EL (cell line): ENCODE measurements around the gene FUT6.
A peak's percentile ranks its signal among the peaks of the same experiment; 100 is the strongest.

Experiments used
- DNase-seq: peaks from one replicate; pipeline ENCODE4 v3.0.0-alpha.2; 2016

The FUT6 gene

DNA sequence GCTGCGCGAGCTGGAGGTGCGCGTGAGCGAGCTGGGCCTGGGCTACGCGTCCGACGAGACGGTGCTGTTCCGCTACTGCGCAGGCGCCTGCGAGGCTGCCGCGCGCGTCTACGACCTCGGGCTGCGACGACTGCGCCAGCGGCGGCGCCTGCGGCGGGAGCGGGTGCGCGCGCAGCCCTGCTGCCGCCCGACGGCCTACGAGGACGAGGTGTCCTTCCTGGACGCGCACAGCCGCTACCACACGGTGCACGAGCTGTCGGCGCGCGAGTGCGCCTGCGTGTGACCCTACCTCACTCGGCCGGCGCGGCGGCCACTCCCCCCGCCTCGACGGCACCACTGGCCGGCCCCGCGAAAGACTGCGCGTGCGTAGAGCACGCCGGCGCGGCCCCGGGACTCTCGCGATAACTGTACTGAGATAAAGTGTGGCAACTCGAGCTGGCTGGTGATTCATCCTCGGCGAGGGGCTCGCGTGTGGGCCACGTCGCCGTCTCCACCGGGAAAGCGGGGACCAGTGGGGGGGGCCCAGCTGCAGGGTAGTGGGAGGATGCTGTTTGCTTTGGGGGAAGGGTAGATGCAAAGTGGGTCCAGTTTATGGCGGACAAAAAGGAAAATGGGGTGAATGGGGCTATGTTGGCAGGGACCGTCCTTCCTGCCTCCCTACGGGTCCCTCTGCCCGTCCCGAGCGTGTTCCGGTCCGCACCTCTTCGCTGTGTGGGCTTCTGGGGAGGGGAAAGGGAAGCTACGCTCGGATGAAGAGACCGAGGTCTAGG lies 11.4 kb downstream of the FUT6 start:
- DNase-seq = peak; percentile 93

DNA sequence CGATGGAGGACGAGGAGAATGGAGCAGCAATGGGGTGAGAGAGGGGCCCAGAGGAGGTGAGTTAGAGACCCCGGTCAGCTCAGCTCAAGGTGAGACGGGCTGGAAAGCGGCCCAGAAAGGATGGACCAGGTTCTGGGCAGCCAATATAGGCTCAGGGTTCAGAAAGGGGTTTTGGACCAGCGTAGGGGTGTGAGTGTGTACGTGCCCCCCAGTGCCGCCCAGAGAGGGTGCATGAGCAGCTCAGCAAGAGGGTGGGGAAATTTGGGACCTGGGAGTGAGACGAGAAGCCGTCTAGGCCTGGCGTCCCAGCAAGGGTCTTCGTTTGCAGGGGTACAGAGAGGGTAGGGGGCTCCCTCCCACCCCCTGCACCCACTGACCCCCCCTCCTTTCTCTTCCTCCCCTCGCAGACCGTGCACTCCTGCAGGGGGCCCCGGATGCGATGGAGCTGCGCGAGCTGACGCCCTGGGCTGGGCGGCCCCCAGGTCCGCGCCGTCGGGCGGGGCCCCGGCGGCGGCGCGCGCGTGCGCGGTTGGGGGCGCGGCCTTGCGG lies 12.1 kb downstream of the FUT6 start:
- DNase-seq = no peak

DNA sequence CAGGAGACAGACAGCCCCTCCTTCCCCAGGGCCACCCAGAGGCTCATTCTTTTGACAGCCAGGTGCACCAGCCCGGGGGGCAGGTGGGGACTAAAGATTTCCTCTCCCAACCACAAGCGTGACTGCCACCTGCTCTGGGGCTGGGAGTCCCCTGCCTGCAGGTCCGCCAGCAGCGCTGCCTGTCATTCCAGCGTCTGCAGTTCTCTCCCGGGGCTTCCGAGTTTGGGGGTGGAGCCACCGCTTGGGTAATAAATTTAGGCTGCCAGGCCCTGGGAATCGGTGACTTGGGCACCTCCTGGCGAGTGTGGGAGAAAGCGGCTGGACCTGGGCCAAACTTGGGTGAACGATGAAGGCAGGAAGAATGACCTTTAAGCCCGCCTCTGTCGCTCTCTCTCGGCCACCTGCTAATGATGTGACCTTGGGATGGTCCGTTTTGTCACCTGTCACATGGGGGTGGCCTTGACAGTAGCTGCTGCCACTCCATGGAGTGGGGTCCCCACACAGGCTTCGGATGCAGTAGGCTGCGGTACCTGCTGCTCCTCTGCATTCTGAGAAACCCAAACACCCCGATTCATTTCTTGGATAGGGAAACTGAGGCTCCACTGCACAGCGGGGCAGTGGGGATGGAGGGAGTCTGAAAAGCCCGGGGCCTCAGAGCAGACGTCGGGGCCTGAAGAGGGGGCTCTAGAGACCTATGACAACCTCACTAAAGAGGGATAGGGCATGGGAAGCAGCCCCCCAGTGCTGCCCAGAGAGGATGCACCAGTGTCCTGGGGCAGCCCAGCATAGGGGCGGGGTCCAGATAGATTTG lies 12.8 kb downstream of the FUT6 start:
- DNase-seq = peak; percentile 46

DNA sequence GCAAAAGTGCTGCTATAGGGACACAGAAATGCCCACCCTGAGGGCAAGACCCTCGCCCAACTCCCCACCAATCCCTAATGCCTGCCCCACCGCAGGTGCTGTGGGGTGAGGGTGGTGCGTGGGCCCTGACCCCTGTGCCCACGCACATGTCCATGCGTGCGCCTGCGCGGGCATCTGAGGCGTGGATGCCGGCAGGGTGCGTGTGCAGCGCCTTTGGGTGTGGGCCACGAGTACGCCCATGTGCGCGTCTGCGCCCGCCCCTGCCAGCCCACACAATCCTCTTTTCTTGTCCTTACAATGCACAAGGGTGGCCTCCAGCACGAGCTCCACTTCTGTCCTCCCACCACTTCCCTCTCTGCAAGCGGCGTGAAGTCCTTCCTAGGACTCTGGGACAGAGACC lies 14.3 kb downstream of the FUT6 start:
- DNase-seq = no peak

DNA sequence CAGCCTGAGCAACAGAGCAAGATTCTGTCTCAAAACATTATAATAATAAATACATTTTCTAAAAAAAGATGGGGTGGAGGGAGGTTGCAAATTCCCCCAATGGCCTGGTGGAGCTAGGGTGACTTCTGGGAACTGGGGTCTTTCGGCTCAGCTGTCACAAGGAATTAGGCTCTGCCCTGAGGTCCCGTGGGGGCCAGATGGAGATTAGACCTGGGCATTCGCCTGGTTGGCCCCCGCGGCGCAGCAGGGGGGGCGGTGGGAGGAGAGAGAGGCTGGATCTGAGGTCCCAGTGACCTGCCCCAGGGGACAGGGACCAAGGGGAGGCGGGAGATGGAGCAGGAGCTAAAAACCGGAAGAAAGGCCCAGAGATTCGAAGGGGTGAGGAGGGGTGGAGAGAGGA lies 14.8 kb downstream of the FUT6 start:
- no peak for DNase-seq

DNA sequence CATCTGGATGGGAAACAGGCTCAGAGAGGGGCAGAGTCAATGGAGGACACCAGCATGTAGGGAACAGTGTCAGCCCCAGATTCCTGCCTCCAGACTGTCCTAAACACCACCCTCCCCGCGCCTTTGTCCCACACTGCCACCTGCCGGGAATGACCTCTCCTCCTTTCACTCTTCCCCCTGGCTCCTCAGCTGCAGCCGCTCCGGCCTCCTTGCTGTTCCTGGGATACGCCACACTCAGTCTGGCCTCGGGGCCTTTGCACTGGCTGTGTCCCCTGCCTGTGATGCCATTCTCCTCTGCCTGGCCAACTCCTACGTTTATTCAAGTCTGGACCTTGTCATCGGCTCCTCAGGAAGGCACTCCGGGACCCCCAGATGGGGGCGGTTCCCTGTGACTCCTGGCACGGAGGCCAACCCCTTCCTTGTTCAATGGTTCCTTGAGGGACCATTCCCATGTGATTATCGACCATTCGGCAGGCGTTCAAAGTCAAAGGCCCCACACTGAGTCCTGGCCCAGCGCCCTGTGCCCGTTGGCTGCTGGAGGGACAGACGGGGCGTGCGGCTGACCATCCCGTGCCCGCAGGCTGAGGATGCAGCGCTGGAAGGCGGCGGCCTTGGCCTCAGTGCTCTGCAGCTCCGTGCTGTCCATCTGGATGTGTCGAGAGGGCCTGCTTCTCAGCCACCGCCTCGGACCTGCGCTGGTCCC lies 15.8 kb downstream of the FUT6 start:
- no peak for DNase-seq

DNA sequence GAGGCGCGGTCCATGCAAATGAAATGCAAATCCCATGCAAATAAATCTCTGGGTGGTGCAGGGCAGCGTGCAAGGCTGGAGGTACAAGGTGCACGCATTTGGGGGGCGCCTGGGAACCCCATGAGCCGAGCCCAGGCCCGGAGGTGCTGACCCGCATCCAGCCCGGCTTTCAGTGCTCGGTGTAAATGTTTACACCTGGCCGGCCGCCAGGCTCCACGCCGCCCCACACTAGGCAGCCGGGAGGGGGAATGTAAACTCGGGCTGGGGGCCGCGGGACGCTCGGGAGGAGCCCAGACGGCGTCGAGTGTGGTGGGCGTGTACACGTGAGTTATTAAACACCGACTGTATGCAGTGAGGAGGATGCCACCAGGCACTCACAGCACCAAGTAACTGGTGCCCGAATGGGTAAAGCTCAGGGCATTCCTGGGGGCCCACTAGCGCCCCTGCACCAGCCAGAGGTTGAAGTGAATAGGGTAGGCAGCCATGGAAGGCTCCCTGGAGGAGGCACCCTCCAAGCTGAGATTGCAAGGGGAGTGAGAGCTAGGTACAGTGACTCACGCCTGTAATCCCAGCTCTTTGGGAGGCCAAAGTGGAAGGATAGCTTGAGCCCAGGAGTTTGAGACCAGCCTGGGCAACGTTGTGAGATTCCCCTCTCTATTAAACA lies 17.2 kb downstream of the FUT6 start:
- DNase-seq = no peak

DNA sequence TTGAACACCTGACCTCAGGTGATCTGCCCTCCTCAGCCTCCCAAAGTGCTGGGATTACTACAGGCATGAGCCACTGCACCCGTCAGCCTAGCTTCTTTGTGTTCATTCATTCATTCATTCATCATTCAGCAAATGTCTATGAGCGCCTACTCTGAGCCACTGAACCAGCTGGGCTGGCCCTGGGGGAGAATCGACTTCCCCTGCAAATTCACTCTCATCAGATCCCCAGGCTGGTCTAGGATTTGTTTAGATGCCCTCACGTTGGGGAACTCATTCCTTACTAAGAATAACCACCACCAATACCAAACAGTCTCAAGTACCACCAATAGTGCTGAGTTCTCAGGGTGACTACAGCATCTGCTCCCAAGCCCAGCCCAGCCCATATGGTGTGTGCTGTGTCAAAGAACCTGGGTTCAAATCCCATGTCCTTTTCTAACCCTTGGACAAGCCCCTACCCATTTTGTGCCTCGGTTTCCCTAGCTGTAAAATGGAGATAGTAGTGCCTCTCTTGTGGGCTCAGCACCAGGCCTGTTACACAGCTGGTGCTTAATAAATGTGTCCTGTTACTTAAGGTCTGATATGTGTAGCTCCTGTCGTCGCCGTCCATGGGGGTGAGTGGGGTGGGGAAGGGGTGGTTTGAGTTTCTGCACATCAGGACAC lies 17.9 kb downstream of the FUT6 start:
- no peak for DNase-seq

DNA sequence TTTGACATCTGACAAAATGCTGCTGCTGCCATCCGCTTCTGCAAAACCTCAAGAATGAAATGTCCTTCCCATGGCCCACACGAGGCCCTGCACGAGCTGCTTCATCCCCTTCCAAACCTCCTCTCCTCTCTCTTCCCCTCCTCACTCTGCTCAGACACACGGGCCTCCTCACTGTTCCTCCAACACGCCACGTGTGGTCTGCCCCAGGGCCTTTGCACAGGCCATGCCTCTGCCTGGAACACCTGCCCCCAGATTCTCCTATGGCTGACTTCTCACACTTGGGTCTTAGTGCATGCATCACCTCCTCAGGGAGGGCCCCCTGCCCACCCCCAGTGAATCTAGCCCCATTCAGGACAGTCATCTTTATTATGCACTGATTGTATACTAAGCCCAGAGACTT lies 18.7 kb downstream of the FUT6 start:
- DNase-seq = no peak

DNA sequence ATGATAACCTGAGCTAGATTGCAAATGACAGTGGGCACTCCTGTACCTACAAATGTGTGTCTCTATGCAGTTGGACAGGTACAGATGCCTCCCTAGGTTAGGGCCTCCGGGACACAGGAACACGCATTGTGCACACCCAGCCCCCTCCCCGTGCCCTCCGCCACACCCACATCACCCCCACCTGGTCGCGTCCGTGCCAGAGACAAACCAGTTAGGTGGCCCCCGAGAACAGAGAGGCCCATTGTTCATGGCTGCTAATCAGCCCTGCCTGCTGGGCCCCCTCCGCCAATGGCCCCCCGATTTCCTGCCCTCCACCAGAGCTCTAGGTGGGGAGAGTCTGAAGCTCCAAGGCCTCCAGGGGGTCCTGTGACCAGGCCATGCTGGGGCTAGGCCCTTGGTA lies 20.9 kb downstream of the FUT6 start:
- no peak for DNase-seq

DNA sequence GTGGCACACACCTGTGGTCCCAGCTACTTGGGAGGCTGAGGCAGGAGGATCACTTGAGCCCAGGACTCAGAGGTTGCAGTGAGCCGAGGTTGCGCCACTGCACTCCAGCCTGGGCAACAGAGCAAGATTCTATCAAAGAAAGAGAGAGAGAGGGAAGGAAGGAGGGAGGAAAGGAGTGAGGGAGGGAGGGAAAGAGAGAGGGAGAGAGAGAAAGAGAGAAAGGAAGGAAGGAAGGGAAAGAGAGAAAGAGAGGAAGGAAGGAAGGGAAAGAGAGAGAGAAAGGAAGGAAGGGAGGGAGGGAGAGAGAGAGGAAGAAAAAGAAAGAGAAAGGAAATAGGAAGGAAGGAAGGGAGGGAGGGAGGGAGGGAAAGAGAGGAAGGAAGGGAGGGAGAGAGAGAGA lies 22.3 kb downstream of the FUT6 start:
- no peak for DNase-seq

DNA sequence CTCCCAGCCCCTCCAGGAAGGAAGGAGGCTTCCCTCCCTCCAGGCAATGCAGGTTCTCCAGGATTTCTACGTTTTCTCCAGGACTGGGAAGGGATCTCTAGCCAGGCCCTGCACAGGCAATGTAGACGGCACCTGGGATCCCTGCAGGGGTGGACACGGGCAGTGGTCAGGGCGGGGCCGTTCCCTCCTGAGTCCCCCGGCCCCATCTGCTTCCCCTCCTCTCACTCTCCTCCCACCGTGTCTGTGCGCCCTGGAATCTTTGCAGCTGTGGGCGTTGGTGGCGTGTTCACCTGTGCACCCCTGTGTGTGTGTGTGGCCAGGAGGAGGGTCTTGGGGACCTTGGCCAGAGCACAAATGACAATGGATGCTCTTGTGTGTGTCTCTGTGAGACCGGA lies 24.7 kb downstream of the FUT6 start:
- DNase-seq = no peak

DNA sequence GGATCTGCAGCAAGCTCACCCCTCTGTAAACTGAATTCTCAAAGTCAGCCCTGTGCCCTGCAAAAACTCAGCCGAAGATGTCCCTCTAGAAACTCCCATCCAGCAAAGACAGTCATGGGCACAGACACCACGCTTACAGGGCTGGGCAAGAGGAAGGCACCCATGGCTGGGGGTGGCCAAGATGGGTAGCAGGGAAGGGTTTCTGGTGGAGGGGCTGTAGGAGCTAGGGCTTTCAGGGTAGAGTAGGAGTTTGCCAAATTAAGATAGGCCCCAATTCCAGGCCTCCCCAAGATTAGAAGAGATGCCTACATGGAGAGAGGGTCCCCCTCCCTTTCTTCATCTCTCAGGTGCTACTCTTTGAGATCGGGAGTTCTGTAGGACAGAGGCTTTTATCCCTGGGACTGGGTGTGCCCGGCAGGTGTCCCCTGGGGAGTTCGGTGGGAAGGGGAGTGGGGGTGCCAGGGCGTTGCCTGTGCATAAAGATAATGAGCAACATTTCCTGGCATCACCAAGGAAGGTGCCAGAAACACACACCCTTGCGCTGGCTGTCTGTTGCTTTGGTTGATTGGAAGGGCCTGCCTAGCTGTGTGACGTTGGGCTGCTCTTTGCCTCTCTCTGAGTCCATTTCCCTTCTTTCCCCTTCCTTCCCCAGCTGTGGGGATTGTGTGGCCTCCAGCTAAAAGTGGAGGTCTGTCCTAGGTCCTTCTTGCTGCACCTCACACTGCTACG lies 25.2 kb downstream of the FUT6 start:
- no peak for DNase-seq

DNA sequence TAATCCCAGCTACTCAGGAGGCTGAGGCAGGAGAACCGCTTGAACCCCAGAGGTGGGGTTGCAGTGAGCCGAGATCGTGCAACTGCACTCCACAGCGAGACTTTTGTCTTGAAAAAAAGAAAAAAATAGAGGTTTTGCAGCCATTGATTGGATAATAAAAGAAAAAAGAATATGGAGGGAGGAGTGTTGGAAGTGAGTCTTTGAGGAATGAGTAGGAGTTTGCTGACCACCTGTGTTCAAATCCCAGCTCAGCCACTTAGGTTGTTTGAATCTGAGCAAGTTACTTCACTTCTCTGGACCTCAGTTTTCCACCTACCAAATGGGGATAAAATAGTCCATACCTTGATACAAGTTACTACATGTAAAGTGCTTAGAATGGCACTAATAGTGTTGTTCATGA lies 28.4 kb downstream of the FUT6 start:
- no peak for DNase-seq

DNA sequence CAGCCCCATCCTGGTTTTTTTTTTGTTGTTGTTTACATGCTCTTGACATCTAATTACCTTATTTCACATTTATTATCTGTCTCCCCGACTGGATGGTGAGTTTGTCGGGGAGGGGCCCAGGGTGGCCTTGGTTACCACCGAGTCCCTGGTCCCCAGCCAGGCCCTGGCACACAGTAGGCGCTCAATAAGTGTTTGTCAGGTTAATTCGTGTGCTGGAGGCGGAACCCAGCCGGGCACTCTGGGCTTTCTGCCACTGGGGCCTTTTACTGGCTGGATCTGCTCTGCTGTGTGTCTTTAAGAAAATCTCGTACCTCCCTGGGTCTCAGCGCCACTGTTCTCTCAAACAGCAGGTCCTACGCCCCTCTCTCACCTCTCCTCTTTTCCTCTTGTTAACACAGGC lies 30.0 kb downstream of the FUT6 start:
- DNase-seq = no peak

DNA sequence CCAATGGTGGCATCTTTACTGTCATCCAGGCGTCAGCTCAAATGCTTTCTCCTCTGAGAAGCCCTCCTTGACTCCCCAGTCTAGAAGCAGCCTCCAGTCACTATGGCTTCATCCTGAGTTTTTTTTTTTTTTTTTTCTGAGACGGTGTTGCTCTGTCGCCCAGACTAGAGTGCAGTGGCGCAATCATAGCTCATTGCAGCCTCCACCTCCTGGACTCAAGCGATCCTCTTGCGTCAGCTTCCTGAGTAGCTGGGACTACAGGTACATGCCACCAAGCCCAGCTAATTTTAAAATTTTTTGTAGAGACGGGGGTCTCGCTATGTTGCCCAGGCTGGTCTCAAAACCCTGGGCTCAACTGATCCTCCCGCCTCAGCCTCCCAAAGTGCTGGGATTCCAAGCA lies 30.4 kb downstream of the FUT6 start:
- DNase-seq = no peak

DNA sequence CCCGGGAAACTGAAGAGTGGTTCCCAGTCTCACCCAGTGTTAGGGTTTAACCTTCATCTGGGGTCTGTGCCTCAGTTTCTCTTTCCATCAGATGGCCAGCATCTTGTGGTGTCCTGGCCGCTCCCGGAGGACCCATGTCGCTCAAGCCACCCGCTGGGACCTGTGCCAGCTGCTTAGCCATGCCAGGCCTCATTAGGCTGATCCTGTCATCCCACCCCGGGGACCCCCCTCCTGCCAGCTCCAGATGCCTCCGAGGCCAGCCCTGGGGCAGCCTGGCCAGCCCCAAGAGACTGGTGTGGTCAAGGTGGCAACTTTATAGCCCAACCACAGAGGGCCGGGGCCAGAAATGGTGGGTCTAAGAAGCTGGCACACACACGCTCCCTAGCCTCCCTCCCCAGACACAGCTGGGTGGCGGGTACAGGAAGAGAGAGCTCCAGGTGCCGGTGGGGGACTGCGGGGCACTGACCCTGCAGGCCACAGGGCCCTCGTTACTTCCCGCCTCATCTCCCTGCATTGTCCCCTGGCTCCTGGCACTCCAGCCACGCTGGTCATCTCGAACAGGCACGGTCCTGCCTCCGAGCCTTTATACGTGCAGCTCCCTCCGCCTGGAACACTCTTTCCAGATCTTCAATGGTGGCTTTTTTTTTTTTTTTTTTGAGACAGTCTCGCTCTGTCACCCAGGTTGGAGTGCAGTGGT lies 31.2 kb downstream of the FUT6 start:
- no peak for DNase-seq

DNA sequence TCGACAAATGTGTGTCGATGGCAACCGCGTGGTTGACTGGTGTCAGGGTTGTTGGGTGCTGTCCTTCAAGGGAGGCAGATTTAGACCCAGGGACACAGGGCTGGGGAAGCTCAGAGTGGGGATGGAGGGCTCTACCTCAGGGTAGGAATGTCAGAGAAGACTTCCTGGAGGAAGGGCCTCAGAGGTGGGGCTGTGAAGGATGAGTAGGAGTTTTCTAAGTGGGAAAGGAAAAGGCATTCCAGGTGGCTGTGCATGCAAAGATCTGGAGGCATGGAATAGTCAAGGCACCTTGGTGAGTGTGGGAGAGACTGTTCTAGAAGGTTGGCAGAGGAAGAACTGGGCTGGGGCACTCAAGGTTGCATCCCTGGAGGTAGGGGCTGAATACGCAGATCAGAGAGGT lies 32.6 kb downstream of the FUT6 start:
- DNase-seq = no peak

DNA sequence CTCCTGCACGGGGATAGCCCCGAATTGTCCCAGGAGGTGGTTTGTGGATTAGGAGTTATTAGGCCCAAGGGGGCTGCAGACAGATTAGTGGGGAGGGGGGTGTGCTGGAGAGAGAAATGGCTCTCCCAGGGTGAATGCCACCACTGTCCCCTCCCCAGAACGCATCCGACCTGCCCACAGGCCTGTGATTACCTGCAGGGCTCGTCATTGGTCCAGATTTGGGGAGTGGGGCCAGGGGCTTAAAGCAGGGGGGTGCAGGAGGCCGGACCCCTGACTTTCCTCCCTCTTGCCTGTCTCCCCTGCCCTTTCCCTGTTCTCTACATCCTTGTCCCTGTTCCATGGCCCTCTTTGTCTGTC lies 33.4 kb downstream of the FUT6 start:
- no peak for DNase-seq

DNA sequence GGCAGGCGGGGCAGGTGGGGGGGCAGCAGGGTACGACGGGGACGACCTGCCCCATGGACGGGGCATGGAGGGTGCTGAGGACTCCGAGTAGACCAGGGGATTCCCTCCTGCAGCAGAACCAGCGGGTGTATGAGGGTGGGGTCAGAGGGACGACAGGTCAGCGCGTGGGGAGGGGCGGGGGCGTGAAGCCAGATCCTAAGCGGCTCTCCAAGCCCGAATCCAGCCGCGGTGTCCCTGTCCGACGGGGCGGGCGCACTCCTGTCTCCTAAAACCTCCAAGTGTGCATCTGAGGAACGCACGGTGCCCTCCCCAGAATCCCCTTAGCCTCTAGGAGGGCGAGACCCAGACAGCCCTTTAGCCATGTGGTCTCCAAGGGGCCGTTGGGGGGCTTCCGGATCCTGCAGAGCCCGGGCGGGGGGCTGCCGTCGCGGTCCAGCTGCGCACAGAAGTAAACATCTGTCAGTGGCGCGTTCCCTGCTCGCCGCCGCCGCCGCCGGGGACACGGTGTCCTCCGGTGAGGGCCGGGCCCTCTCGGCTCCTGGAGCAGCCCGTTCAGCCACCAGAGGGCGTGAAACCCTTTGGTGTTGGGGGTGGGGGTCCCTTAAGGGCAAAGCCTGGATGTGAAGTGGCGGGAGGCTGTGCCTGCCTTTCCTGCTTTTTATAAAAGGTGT lies 33.9 kb downstream of the FUT6 start:
- peak; percentile 48 for DNase-seq
